OCI-LY1 (cell line): ENCODE data around the gene OSTM1.

Experiments
- CTCF ChIP-seq: fragments of 200-600 bp; sonication (generic), shearing (Covaris generic); IDR thresholded peaks from 2 replicates; pipeline ENCODE4 v1.5.1; 2017; ENCODE audit warnings: mild to moderate bottlenecking, antibody characterized with exemption, low read length, moderate library complexity, mixed read lengths
- EZH2 ChIP-seq: fragments of 200-600 bp; sonication (generic), shearing (Covaris generic); IDR thresholded peaks from 2 replicates; pipeline ENCODE4 v1.8.0; 2017; ENCODE audit warnings: borderline replicate concordance, mixed run types, mild to moderate bottlenecking, antibody characterized with exemption, low read length, moderate library complexity, mixed read lengths

GRCh38 chr6:108083349-108083748 is 8.8 kb upstream of the OSTM1 start:
- TF ChIP-seq CTCF (no peak), EZH2 (no peak)
